H1 (cell line): ENCODE results near the gene DPEP2NB. TPM values are rescaled to one million over a fixed set of nuclear protein-coding genes. Genes with fewer than 3 reads are reported as not detected.

Experiments used
- CTCF ChIA-PET: fragments of 300-600 bp; sonication (Branson Sonifier 250); formaldehyde crosslinking; loops from one replicate; lab custom pipeline; 2021; ENCODE audit not compliant: partially characterized antibody; lab: Charles Lee
- POLR2A ChIA-PET: fragments of 300-600 bp; sonication (Branson Sonifier 250); formaldehyde crosslinking; loops from one replicate; lab custom pipeline; 2021; ENCODE audit warnings: inconsistent platforms; ENCODE audit not compliant: partially characterized antibody; lab: Charles Lee
- DNase-seq, 2 experiments: peaks; one replicate each; pipeline versions ENCODE4 v3.0.0 to v3.0.0-alpha.2; 2010 to 2022; ENCODE audit warnings: low spot score in 2 of 2, low read depth in 1 of 2, mixed read lengths in 1 of 2
- FAIRE-seq: peaks from 2 replicates; lab custom pipeline; 2011; peaks lifted over from hg19 to GRCh38; lab: Jason Lieb, UNC
- H2AFZ ChIP-seq: 2 replicates; pipeline ENCODE4 v1.8.1; 2012; ENCODE audit warnings: low read length, inconsistent platforms
- H2AK5ac ChIP-seq: 2 replicates; pipeline ENCODE4 v1.6.1; 2013; ENCODE audit warnings: low read depth, low read length
- H2BK120ac ChIP-seq: replicated peaks from 2 replicates; pipeline ENCODE3; 2013; ENCODE audit warnings: low read depth, low read length, inconsistent platforms
- H2BK12ac ChIP-seq: 2 replicates; pipeline ENCODE4 v1.6.1; 2013; ENCODE audit warnings: low read depth, low read length
- H2BK15ac ChIP-seq: 2 replicates; pipeline ENCODE4 v1.6.1; 2013; ENCODE audit warnings: low read length
- H2BK20ac ChIP-seq: 2 replicates; pipeline ENCODE4 v1.6.1; 2013; ENCODE audit warnings: low read length
- H2BK5ac ChIP-seq: 2 replicates; pipeline ENCODE4 v1.6.1; 2013; ENCODE audit warnings: low read depth, low read length
- H3K14ac ChIP-seq: 2 replicates; pipeline ENCODE4 v1.6.1; 2013; ENCODE audit warnings: inconsistent platforms; ENCODE audit not compliant: insufficient read length
- H3K18ac ChIP-seq: 2 replicates; pipeline ENCODE4 v1.6.1; 2013; ENCODE audit warnings: low read length; ENCODE audit errors: extremely low read depth
- H3K23ac ChIP-seq: 2 replicates; pipeline ENCODE4 v1.6.1; 2013; ENCODE audit warnings: inconsistent platforms; ENCODE audit not compliant: insufficient read length
- H3K23me2 ChIP-seq: 2 replicates; pipeline ENCODE4 v1.6.1; 2013; ENCODE audit warnings: low read depth, low read length
- H3K27ac ChIP-seq: 2 replicates; pipeline ENCODE4 v1.6.1; 2011; ENCODE audit warnings: low read depth, low read length, inconsistent platforms
- H3K27me3 ChIP-seq, 4 experiments: replicated peaks in 1 of 4; 1 replicate in 1 of 4; 2 replicates in 3 of 4; pipeline versions ENCODE4 v1.6.1 to v1.8.1; 2011 to 2013; ENCODE audit warnings: low read length in 3 of 4, mild to moderate bottlenecking in 3 of 4, inconsistent platforms in 2 of 4, mixed read lengths in 2 of 4, moderate library complexity in 1 of 4; ENCODE audit not compliant: control insufficient read depth in 3 of 4, insufficient read depth in 3 of 4; ENCODE audit errors: extremely low read depth in 1 of 4
- H3K36me3 ChIP-seq, 4 experiments: 2 replicates each; pipeline versions ENCODE4 v1.6.1 to v1.8.1; 2011 to 2013; ENCODE audit warnings: mild to moderate bottlenecking in 4 of 4, low read length in 3 of 4, moderate library complexity in 2 of 4, control low read depth in 1 of 4, inconsistent platforms in 1 of 4; ENCODE audit not compliant: insufficient read depth in 4 of 4, control insufficient read depth in 2 of 4
- H3K4ac ChIP-seq: replicated peaks from 2 replicates; pipeline ENCODE3; 2013; ENCODE audit warnings: low read length, low read depth, mixed read lengths, inconsistent platforms; ENCODE audit not compliant: insufficient read length
- H3K4me1 ChIP-seq, 4 experiments: replicated peaks in 1 of 4; 1 replicate in 1 of 4; 2 replicates in 3 of 4; pipeline versions ENCODE4 v1.6.1 to v1.8.1; 2011 to 2013; ENCODE audit warnings: low read length in 3 of 4, inconsistent platforms in 2 of 4, mixed read lengths in 1 of 4; ENCODE audit not compliant: insufficient read depth in 4 of 4, control insufficient read depth in 3 of 4
- H3K4me2 ChIP-seq, 2 experiments: 2 replicates each; pipeline versions ENCODE4 v1.6.1 to v1.8.1; 2011 to 2013; ENCODE audit warnings: low read depth in 2 of 2, low read length in 2 of 2, control low read depth in 1 of 2, inconsistent platforms in 1 of 2, mild to moderate bottlenecking in 1 of 2; ENCODE audit not compliant: insufficient read depth in 1 of 2
- H3K4me3 ChIP-seq, 4 experiments: fragments of 200-600, 300-600 bp in 1 of 4; sonication (generic), shearing (Covaris generic), sonication (Bioruptor Twin) in 1 of 4; 2 replicates each; pipeline versions ENCODE4 v1.5.1 to v1.8.1; 2011 to 2016; ENCODE audit warnings: low read length in 4 of 4, low read depth in 3 of 4, control low read depth in 2 of 4, inconsistent platforms in 2 of 4, mild to moderate bottlenecking in 2 of 4, mixed read lengths in 1 of 4, moderate library complexity in 1 of 4; ENCODE audit not compliant: insufficient read depth in 2 of 4; ENCODE audit errors: extremely low read depth in 1 of 4
- H3K56ac ChIP-seq: replicated peaks from 2 replicates; pipeline ENCODE3; 2013; ENCODE audit warnings: low read depth, mild to moderate bottlenecking, mixed read lengths, low read length, inconsistent platforms; ENCODE audit not compliant: insufficient read length
- H3K79me1 ChIP-seq: 2 replicates; pipeline ENCODE4 v1.6.1; 2013; ENCODE audit warnings: low read depth, low read length, control low read depth
- H3K79me2 ChIP-seq, 2 experiments: 2 replicates each; pipeline versions ENCODE4 v1.6.1 to v1.8.1; 2012 to 2013; ENCODE audit warnings: low read length in 2 of 2, mild to moderate bottlenecking in 2 of 2, inconsistent platforms in 1 of 2; ENCODE audit not compliant: insufficient read depth in 2 of 2, control insufficient read depth in 1 of 2
- H3K9ac ChIP-seq, 4 experiments: replicated peaks in 1 of 4; 1 replicate in 1 of 4; 2 replicates in 3 of 4; pipeline versions ENCODE4 v1.6.1 to v1.8.1; 2011 to 2013; ENCODE audit warnings: low read depth in 3 of 4, low read length in 3 of 4, control low read depth in 2 of 4, mild to moderate bottlenecking in 2 of 4, moderate library complexity in 2 of 4, inconsistent platforms in 1 of 4; ENCODE audit errors: extremely low read depth in 1 of 4
- H3K9me3 ChIP-seq, 2 experiments: 2 replicates each; pipeline versions ENCODE4 v1.6.1 to v1.8.1; 2012 to 2013; ENCODE audit warnings: mild to moderate bottlenecking in 2 of 2, moderate library complexity in 2 of 2, control low read depth in 1 of 2, inconsistent platforms in 1 of 2, low read depth in 1 of 2, low read length in 1 of 2, mixed read lengths in 1 of 2; ENCODE audit not compliant: insufficient read depth in 2 of 2
- H4K20me1 ChIP-seq, 2 experiments: replicated peaks in 1 of 2; 2 replicates each; pipeline versions ENCODE3 to v1.8.1; 2011 to 2013; ENCODE audit warnings: inconsistent platforms in 2 of 2, low read length in 2 of 2, mild to moderate bottlenecking in 1 of 2; ENCODE audit not compliant: insufficient read depth in 2 of 2, control insufficient read depth in 1 of 2
- H4K5ac ChIP-seq: 2 replicates; pipeline ENCODE4 v1.6.1; 2013; ENCODE audit warnings: low read length, low read depth, mixed read lengths, inconsistent platforms; ENCODE audit not compliant: insufficient read length
- H4K8ac ChIP-seq: 2 replicates; pipeline ENCODE4 v1.8.0; 2013; ENCODE audit warnings: mild to moderate bottlenecking, moderate library complexity, low read length, inconsistent platforms; ENCODE audit not compliant: insufficient read depth; ENCODE audit errors: extremely low read depth
- H4K91ac ChIP-seq: replicated peaks from 2 replicates; pipeline ENCODE3; 2013; ENCODE audit warnings: low read length, mixed read lengths, inconsistent platforms; ENCODE audit not compliant: insufficient read length
- CTCF ChIP-seq, 3 experiments: IDR thresholded peaks; 1 replicate in 2 of 3; 2 replicates in 1 of 3; pipeline versions ENCODE4 v1.5.1 to v1.6.1; 2011; ENCODE audit warnings: low read length in 3 of 3, mild to moderate bottlenecking in 3 of 3, inconsistent platforms in 2 of 3, low read depth in 1 of 3, moderate library complexity in 1 of 3; ENCODE audit not compliant: insufficient read depth in 1 of 3; ENCODE audit errors: control extremely low read depth in 1 of 3
- NANOG ChIP-seq: IDR thresholded peaks from 2 replicates; pipeline ENCODE4 v1.6.1; 2011; ENCODE audit warnings: low read length, low read depth, mild to moderate bottlenecking, inconsistent platforms; ENCODE audit not compliant: insufficient read depth, poor library complexity, severe bottlenecking
- POU5F1 ChIP-seq: IDR thresholded peaks from 2 replicates; pipeline ENCODE4 v1.6.1; 2011; ENCODE audit warnings: low read depth, mild to moderate bottlenecking, low read length, moderate library complexity
- RAD21 ChIP-seq, 2 experiments: IDR thresholded peaks in 1 of 2; conservative IDR thresholded peaks in 1 of 2; 2 replicates each; pipeline ENCODE4 v1.6.1; 2011; ENCODE audit warnings: low read depth in 2 of 2, low read length in 2 of 2, improper control_type of control experiment in 1 of 2, inconsistent platforms in 1 of 2, mild to moderate bottlenecking in 1 of 2, moderate library complexity in 1 of 2
- TBP ChIP-seq: IDR thresholded peaks from 2 replicates; pipeline ENCODE4 v1.6.1; 2011; ENCODE audit warnings: low read depth, low read length, improper control_type of control experiment
- WGBS, 2 experiments: shearing (Covaris generic) in 1 of 2; methylation state at CpG; one replicate each; pipeline versions ENCODE4 v1.1.6 to v1.1.7; 2013 to 2015; ENCODE audit warnings: low lambda C conversion rate in 2 of 2, mixed read lengths in 2 of 2, inconsistent platforms in 1 of 2, low coverage in 1 of 2, missing lambda C conversion rate in 1 of 2; ENCODE audit not compliant: insufficient replicate concordance in 2 of 2, insufficient coverage in 1 of 2, insufficient read length in 1 of 2; ENCODE audit errors: extremely low coverage in 1 of 2, missing lambda C conversion rate in 1 of 2; 5-methylcytosine and 5-hydroxymethylcytosine counted together
- polyA plus RNA-seq, 7 experiments: library from polyadenylated mRNA; depleted of rRNA in 3 of 7; stranded (reverse) in 5 of 7; unstranded in 2 of 7; fragments of >200 nt in 5 of 7; fragments of 200-250 nt in 2 of 7; gene quantifications; 1 replicate in 5 of 7; 2 replicates in 1 of 7; 4 replicates in 1 of 7; pipeline versions ENCODE4 v1.2.1 to v1.2.3, GENCODE V29; 2011 to 2013; ENCODE audit warnings: missing spikeins in 2 of 7, mixed read lengths in 2 of 7
- total RNA-seq: library from RNA; stranded (reverse); fragmentation: NEBNext Ultra II Directional; extraction: Animal tissue kit (Norgen Biotek cat#: 25700); gene quantifications from 2 replicates; pipeline ENCODE4 v1.2.1, GENCODE V29; 2021

Gene DPEP2NB
- total and polyA plus RNA-seq, 2 of the 8 experiments (the other 6 are each of a cell fraction or from before 2014, with no cell fraction given) = not detected

- TF ChIP-seq RAD21 (IDR thresholded peaks at IDR 0.05 in 1 of 2, conservative IDR thresholded peaks at IDR 0.05 in 1 of 2; ENCODE audit: low read depth in 2 of 2, low read length in 2 of 2) = no peak
- no peak for TF ChIP-seq CTCF (IDR thresholded peaks at IDR 0.05; ENCODE audit: control extremely low read depth in 1 of 3, insufficient read depth in 1 of 3, low read depth in 1 of 3, low read length in 3 of 3)
- no peak for TF ChIP-seq NANOG
- TF ChIP-seq POU5F1 = no peak
- no peak for TF ChIP-seq TBP
- Histone ChIP-seq H3K4me3 (no peak overlapping the region), H2AK5ac (no peak overlapping the region), H3K9me3 (no peaks in the 10 kb centered on the region), H3K9ac (no peak overlapping the region), H2BK5ac (no peak overlapping the region), H2BK12ac (0 out of 2 replicates have a peak overlapping the region, but pooled peaks have one; percentile 27), H3K56ac (no peak overlapping the region), H3K27ac (no peak overlapping the region), H3K14ac (no peak overlapping the region), H4K91ac (no peak overlapping the region), H3K79me2 (no peaks in the 10 kb centered on the region), H2BK120ac (no peak overlapping the region), H3K79me1 (no peaks in the 10 kb centered on the region; the same call in 1 of the 2 replicates), H3K23ac (no peak overlapping the region), H2AFZ (no peak overlapping the region), H3K4me1 (no peaks in the 10 kb centered on the region; a peak in 3 of 7 replicates), H2BK15ac (no peak overlapping the region), H2BK20ac (no peak overlapping the region), H3K23me2 (no peaks in the 10 kb centered on the region; the same call in 1 of the 2 replicates), H3K4me2 (no peak overlapping the region), H3K18ac (no peak overlapping the region), H3K4ac (no peak overlapping the region), H3K36me3 (no peaks in the 10 kb centered on the region), H4K8ac (peak overlapping the region; percentile 77; the same call in 1 of the 2 replicates), H4K5ac (no peak overlapping the region), H4K20me1 (no peaks in the 10 kb centered on the region), H3K27me3 (peaks cover 0 to 12% (median 8%) of the 10 kb centered on the region in 4 experiments; a peak in 5 of 7 replicates)
- ChIA-PET POLR2A (interaction anchor here (0.6 to 5.1 kb wide), 2 partner anchors 33 to 94 kb away, joined by 3 to 26 read pairs; partner anchors contain the start of genes DDX28 and DUS2), CTCF (interaction anchor here (0.6 to 4.1 kb wide), 5 partner anchors 8 to 54 kb away, joined by 3 to 23 read pairs (median 3); partner anchors contain the start of gene DPEP2)
- FAIRE-seq (no peak), DNase-seq (no peak)
- WGBS, 2 experiments = 94% methylated on average over 7 of the region's 8 CpGs; no CpG with 5 or more reads in 1 of the 2 experiments
Measured at GRCh38 chr16:67989322-67990017, 26.2 kb downstream of the DPEP2NB start.
